Measurements from ENCODE around the gene FCHO2.
"Not testable (repeated sequence)": the region's sequence is repeated elsewhere in the genome, so short reads cannot be mapped to it uniquely, and the experiment has no call there.

FCHO2 gene

GRCh38 chr5:72955768-72956323, at the start of gene FCHO2:
TSS of gene FCHO2 (plus strand) at chr5:72956041. CDS start at chr5:72956097, 56 bp downstream.
- peak; percentile 86 for DNase-seq

- no peak for DNase-seq
Observed at GRCh38 chr5:72906806-72907205, 49.0 kb upstream of the FCHO2 start.

GRCh38 chr5:72908664-72909063, 47.2 kb upstream of the FCHO2 start:
- no peak for DNase-seq

GRCh38 chr5:72917371-72917776, 38.5 kb upstream of the FCHO2 start:
- DNase-seq: no peak

GRCh38 chr5:72920690-72921502, 34.9 kb upstream of the FCHO2 start:
- DNase-seq: no peak

GRCh38 chr5:72921886-72922285, 34.0 kb upstream of the FCHO2 start:
- no peak for DNase-seq

- no peak for DNase-seq
Observed at GRCh38 chr5:72922422-72922821, 33.4 kb upstream of the FCHO2 start.

- no peak for DNase-seq
Observed at GRCh38 chr5:72925336-72926010, 30.4 kb upstream of the FCHO2 start.

- DNase-seq: not testable (repeated sequence)
Observed at GRCh38 chr5:72932686-72933085, 23.2 kb upstream of the FCHO2 start.

GRCh38 chr5:72934953-72935725, 20.7 kb upstream of the FCHO2 start:
- not testable (repeated sequence) for DNase-seq

GRCh38 chr5:72936893-72937292, 18.9 kb upstream of the FCHO2 start:
- DNase-seq: no peak

- DNase-seq: no peak
Observed at GRCh38 chr5:72937517-72938061, 18.3 kb upstream of the FCHO2 start.

- no peak for DNase-seq
Observed at GRCh38 chr5:72938206-72938605, 17.6 kb upstream of the FCHO2 start.

- no peak for DNase-seq
Observed at GRCh38 chr5:72940082-72940481, 15.8 kb upstream of the FCHO2 start.

GRCh38 chr5:72943307-72943706, 12.5 kb upstream of the FCHO2 start:
- no peak for DNase-seq

- no peak for DNase-seq
Observed at GRCh38 chr5:72947498-72947897, 8.3 kb upstream of the FCHO2 start.

- DNase-seq: no peak
Observed at GRCh38 chr5:72949481-72949880, 6.4 kb upstream of the FCHO2 start.

GRCh38 chr5:72951671-72952468, 4.0 kb upstream of the FCHO2 start:
- no peak for DNase-seq

- DNase-seq: no peak
Observed at GRCh38 chr5:72954389-72954788, 1.5 kb upstream of the FCHO2 start.

GRCh38 chr5:72955143-72955767, 586 bp upstream of the FCHO2 start:
- no peak for DNase-seq

GRCh38 chr5:72956324-72957140, 691 bp downstream of the FCHO2 start:
- no peak for DNase-seq
